Nephron progenitor cell (in vitro differentiated cells): ENCODE results near the gene PDE7B.
A peak's percentile ranks its signal among the peaks of the same experiment; 100 is the strongest.

Source experiments
- DNase-seq: peaks from one replicate; pipeline ENCODE4 v3.0.0; 2021
- H3K27ac Mint-ChIP-seq: 2 replicates; pipeline ENCODE4 v1.8.0; 2021; ENCODE audit warnings: mild to moderate bottlenecking, moderate library complexity, mixed read lengths
- H3K27me3 Mint-ChIP-seq: 2 replicates; pipeline ENCODE4 v1.8.0; 2021; ENCODE audit warnings: mild to moderate bottlenecking, low read depth, mixed read lengths; ENCODE audit not compliant: poor library complexity
- H3K36me3 Mint-ChIP-seq: 2 replicates; pipeline ENCODE4 v1.8.0; 2021; ENCODE audit warnings: low read depth, mixed read lengths
- H3K4me1 Mint-ChIP-seq: 2 replicates; pipeline ENCODE4 v1.8.0; 2021; ENCODE audit warnings: mixed read lengths
- H3K4me3 Mint-ChIP-seq: 2 replicates; pipeline ENCODE4 v1.8.0; 2021; ENCODE audit warnings: mild to moderate bottlenecking, moderate library complexity, mixed read lengths
- H3K9me3 Mint-ChIP-seq: 2 replicates; pipeline ENCODE4 v1.8.0; 2021; ENCODE audit warnings: mild to moderate bottlenecking, moderate library complexity, mixed read lengths
- CTCF ChIP-seq: fragments of 200-600 bp; sonication (generic); IDR thresholded peaks from 2 replicates; pipeline ENCODE4 v1.5.0; 2021; ENCODE audit warnings: antibody characterized with exemption

The PDE7B gene

DNA sequence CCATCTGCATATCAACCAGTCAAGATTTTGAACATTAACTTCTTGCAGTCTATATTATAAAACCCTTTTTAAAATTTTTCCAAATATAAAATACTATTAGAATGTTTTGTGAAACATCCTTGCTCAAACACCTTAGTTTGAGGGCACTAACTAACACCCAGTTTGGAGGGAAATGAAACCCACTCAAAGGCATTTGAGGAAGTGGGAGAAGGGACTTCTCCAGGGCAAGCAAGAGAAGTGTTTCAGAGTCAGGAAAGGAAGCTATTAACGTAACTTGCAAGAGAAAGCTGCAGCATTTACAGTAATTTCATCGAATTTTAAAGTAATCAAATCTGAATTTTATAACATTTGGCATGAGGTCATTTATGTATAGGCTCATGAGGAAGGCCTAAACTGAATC, 377.3 kb downstream of the PDE7B start:
- Mint-ChIP-seq H3K4me1 (peaks cover 17% of the 10 kb centered on the region), H3K27me3 (peaks cover 3% of the 10 kb centered on the region), H3K36me3 (no peaks in the 10 kb centered on the region), H3K4me3 (no peak overlapping the region), H3K9me3 (peaks cover 4% of the 10 kb centered on the region), H3K27ac (no peak overlapping the region)
- no peak for TF ChIP-seq CTCF
- DNase-seq, result no peak

DNA sequence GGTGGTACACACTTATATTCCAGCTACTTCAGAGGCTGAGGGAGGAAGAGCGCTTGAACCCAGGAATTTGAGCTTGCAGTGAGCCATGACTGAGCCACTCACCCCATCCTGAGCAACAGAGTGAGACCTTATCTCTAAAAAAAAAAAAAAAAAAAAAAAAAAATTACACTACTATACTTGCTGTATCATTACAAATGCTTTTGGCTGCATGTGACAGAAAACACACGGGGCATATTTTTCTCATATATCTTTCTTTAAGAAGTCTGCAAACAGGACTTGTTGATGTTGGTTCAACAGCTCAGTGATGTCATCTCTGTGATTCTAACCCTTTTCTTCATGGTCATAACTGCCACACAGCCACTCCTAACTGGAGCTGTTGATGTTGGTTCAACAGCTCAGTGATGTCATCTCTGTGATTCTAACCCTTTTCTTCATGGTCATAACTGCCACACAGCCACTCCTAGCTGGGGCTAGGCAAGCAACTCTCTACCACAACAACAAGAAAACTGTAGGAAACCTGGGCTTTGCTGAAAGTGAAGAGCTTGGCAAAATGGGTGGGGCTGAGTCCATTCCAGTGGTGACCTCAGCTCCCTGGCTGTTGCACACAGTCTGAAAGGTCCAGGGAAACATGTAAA, 378.8 kb downstream of the PDE7B start:
- Mint-ChIP-seq H3K4me3 (no peak overlapping the region), H3K36me3 (no peaks in the 10 kb centered on the region), H3K4me1 (peaks cover 22% of the 10 kb centered on the region), H3K27me3 (peaks cover 3% of the 10 kb centered on the region), H3K9me3 (no peaks in the 10 kb centered on the region), H3K27ac (no peak overlapping the region)
- DNase-seq, result no peak
- no peak for TF ChIP-seq CTCF

DNA sequence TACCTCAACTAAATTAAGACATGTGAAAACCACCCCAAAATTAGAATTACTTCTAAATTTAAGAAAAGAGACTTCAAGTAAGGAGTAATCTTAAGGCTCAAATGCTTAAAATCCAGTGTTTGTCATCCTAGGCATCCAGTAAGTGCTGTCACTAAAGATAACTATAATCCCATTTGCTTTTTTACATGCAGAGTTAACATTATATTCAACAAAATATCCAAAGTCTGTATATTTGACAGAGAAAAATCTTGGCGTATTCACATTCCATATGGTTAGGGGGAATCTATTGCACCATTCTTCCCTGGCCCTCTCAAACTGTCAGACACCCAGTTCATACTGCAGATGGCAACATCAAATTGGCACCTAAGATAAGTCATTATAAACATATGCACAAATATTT, 381.2 kb downstream of the PDE7B start:
- Mint-ChIP-seq H3K4me3 (no peak overlapping the region), H3K36me3 (peaks cover 9% of the 10 kb centered on the region), H3K9me3 (no peaks in the 10 kb centered on the region), H3K27me3 (no peaks in the 10 kb centered on the region), H3K27ac (no peak overlapping the region), H3K4me1 (peaks cover 10% of the 10 kb centered on the region)
- TF ChIP-seq CTCF, result no peak
- no peak for DNase-seq

- no peak for DNase-seq
- Mint-ChIP-seq H3K27ac (peak overlapping the region; percentile 39), H3K4me3 (no peak overlapping the region), H3K36me3 (peaks cover 19% of the 10 kb centered on the region), H3K4me1 (peaks cover 5% of the 10 kb centered on the region), H3K27me3 (no peaks in the 10 kb centered on the region), H3K9me3 (no peaks in the 10 kb centered on the region)
- no peak for TF ChIP-seq CTCF
These were observed 383.7 kb downstream of the PDE7B start for GRCh38 chr6:136235233-136235564.

GRCh38 chr6:136236466-136237293, 385.2 kb downstream of the PDE7B start:
- Mint-ChIP-seq H3K4me1 (peaks cover 5% of the 10 kb centered on the region), H3K36me3 (peaks cover 22% of the 10 kb centered on the region), H3K4me3 (no peak overlapping the region), H3K27me3 (no peaks in the 10 kb centered on the region), H3K9me3 (no peaks in the 10 kb centered on the region), H3K27ac (peak overlapping the region; percentile 31)
- no peak for DNase-seq
- TF ChIP-seq CTCF, result no peak
